Embryonic facial prominence (tissue), 1 donor: ENCODE results near the gene TTLL13.
"Not testable (repeated sequence)": the region's sequence is repeated elsewhere in the genome, so short reads cannot be mapped to it uniquely, and the experiment has no call there.

Experiments used
- DNase-seq: peaks from one replicate; pipeline ENCODE4 v3.0.0-alpha.2; 2016; ENCODE audit errors: extremely low spot score

The TTLL13 gene

DNA sequence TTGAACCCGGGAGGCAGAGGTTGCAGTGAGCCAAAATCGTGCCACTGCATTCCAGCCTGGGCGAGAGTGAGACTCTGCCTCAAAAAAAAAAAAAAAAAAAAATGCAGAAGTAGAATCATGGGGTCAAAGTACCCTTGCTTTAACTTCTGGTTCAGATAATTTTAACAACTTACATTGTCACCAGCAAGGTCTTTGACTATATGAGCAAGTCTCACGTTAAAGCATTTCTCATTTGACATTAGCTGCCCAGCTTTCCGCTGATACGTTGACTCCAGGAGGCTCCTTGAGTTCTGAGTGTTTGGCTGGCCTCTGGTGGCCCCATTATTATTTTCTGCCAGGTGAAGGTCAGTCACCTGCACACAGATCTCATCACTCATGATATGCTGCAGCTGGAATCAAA is 32.3 kb downstream of the TTLL13 start:
- DNase-seq, result not testable (repeated sequence)

DNA sequence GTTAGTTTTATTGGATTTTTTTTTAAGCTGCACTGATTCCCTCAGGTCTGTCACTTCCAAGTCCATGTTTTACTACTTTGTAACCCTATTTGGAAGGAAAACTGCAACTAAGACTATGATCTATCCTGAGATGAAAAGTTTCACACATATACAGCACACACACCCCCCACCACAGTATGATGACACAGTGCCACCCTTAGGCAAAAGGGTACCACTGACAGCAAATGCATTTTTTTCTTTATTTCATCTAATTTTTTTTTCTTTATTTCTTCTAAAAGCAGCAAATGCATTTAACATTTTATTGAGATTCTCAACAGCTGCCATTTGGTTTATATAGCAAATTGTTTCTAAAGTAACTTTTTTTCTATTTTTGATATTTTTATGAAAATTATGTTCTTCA is 37.3 kb downstream of the TTLL13 start:
- no peak for DNase-seq

DNA sequence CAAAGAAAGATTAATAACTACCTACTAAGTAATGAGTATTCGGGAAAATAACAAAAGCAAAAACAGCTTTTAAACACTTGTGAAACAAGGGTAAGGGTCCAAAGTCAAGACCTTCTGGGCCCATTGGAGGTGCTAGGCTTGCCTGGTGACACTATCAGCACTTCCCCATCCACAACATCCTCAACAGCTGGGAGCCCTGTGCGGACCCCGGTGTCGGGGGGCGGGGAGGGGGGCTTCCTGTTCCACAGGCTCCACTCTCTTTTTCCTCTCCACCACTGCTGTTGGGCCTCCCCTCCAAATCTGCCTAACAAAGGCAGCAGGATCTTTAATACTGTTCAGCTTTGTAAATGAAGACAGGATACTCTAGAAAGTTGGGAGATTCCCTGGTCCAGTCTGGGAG is 37.7 kb downstream of the TTLL13 start:
- no peak for DNase-seq

DNA sequence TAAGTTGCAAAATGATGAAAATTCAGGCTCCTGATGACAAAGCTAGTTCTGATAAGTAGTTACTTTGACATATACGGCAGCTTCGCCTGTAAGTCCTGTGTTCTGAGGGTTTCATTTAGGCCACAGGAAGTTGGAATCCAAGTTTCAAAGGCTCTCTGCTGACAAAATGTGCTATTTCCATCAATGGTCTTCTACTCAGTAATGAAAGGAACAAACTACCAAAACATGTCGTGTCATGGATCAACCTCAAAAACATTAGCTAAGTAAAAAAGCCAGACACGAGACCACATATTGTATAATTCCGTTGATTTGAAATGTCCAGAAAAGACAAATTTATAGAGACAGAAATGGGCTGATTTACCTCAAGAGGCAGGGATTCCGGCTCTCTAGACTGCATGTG is 38.6 kb downstream of the TTLL13 start:
- DNase-seq, result no peak

DNA sequence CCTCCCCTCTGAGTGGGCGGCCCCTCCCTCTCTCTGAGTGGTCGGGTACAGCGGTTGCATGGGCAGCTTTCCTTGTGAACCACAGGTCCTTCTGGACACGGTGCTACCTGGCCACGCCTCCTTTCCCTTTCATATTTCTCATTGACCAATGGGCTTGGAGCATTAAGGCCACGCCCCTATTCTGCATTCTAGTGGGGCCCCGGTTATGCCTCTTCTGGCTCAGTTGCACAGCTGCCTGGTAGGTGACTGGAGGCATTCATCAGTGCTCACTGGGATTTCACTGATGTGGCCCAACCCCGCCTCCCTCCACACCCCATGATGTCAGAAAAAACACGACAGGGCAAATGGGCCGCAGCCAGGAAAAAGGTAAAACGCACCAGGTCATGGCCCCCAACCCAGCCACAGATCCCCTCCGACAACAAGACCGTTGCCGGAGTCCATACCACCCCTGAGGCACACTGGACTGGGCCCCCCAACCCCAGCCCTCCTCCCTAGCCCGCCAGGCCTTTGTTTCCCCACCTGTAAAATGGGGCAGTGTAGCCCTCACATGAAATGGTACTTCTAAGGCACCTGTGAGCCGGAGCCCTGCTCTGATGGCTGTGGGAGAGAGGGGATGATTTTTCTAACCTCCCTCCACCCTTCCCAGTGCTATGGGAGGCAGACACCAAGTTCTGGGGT is 42.5 kb downstream of the TTLL13 start:
- no peak for DNase-seq

DNA sequence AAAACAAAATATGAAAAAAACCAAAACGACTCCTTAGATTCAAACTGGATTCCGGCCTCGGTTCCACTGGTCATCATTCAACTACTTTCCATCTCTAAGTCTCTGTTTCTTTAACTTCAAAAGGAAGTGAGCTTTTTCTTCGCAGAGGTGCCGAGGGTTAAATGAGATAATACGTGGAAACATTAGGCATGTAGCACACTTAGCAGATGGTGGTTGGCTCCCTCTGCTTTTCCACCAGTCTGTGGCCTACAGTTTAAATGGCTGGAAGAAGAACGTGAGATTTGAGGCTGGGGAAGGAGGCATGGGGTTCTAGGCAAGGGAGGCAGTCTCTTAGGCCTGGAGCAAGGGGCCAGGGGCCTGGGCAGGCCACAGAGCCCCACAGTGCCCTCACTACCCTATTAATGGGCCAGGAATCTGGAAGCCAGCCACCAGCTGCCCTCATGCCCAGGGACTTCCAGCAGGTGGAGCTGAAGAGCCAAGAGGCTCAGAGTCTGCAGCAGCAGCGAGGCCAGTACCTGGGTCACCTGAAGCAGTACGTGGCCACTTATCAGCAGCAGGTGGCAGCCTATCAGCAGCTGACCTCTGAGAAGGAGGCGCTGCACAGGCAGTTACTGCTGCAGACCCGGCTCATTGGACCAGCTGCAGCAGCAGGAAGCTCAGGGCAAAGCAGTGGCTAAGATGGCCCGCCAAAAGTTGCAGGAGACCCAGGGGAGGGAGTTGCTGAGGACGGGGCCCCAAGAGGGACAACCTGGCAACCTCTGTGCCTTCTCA is 43.9 kb downstream of the TTLL13 start:
- DNase-seq, result not testable (repeated sequence)

DNA sequence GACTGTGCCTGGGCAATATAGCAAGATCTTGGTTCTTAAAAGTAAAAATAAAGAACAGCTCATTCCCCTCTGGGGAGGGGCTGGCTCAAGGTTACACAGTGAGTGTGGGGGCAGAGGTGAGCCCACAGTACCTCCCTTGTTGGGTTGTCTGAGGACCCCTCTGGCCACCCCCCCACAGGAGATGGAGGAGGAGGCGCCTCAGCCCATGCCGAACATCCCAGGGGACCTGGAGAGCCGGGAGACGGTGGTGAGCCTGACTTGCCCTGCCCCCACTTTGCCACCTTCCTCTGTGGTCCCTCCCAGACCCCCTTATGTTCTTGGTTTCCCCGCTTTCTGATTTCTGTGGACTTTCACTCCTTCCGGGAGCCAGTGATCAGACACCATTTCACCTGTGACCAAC is 44.8 kb downstream of the TTLL13 start:
- DNase-seq, result no peak

DNA sequence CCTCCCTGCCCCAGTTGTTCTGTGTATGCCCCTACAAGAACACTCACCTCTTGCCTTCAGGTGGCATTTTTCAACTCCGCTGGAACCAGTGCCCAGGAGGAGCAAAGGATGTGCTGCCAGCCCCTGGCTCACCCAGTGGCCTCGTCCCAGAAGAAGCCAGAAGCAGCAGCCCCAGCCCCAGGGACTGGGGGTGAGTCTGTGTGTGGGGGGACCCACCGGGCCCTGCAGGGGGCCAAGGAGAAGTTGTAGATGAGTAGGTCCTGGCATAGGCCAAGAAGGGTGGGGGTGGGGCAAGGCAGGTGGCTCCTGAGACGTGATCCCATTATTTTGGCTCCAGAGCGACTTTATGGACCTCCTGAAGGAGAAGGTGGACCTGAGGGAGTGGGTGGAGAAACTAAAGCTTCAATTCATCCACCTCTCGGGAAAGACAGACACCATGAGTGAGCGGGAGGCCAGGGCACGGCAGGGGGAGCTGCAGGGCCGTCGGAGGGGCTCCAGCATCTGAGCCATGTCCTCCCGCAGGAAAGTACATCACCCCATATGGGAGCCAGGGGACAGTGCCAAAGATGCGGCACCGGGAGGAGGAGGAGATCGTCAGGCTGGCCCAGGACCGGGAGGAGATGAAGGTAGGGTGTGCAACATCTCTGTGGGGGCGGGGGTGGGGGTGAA is 45.4 kb downstream of the TTLL13 start:
- no peak for DNase-seq

DNA sequence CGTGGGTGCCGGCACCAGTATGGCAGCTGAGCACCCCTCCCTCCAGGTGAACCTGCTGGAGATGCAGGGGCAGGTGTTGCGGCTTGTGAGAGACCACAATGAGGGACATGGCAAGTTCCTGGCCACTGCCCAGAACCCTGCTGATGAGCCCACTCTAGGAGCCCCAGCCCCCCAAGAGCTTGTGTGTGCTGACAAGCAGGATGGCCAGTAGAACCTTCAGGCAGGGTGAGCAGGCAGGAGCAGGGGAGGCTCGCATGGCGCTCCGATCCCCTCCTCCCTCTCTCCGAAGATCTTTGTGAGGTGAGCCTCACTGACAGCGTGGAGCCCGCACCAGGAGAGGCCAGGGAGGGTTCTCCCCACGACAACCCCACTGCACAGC is 45.9 kb downstream of the TTLL13 start:
- DNase-seq, result no peak

DNA sequence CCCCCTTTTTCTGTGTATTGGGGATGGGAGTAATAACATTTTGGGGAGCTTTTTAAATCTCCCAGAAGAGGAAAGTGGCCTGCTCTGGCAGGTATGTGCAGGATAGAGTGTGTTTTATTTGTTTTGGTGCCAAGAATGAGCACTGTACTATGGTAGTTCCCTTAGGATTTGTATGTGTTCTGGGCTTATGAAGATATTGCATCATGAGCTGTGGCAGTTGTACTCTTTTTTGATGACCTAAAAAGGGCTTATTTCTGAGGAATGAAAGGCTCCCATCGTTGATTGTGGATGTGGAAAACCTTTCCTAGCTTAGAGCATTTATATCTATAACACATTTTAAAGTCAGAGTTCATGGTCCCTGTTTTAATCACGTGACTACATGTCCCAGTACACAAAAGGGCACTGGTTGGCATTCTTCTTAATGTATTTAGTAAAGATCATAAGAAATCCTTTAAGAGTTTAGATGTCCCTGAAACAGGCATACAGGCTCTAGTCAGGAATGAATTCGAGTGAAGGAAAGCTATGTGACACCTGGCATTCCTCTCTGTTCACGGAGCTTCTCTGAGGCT is 47.0 kb downstream of the TTLL13 start:
- DNase-seq, result not testable (repeated sequence)

DNA sequence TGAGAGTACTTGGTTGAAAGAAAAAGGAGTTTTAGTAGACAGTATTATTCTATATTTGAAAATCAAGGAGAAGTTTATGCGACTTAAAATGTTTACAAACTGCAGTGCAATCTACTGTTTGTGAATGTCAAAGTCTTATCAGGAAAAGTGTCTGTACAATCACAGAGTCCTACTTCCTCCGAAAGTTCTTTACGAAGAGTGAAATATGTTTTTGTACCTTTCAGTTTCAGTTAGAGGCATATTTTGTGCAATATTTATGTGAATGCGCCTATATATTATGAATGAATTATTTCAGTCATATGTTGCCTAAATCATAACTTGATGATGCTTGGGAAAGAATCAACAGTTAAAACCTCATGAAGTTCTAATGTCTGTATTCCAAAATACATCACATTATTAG is 47.7 kb downstream of the TTLL13 start:
- DNase-seq, result no peak

DNA sequence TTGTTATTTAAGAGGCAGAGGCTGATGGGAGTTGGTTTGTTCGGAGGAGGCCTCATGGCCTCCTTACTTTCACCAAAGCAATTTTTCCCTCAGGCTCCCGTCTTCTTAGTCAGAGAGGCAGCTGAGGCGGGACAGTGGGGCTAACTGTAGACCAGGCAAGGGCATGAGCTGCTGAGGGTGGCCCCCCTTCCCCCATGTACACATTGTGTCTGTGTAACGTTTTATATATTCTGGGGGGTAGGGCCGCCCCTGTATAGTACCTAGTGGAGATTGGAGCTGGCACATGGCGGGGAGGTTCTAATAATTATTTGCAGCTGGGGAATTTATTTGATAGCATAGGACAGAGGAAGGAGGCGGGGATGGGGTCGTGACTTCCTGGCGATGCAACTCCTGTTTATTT is 51.2 kb downstream of the TTLL13 start:
- no peak for DNase-seq

DNA sequence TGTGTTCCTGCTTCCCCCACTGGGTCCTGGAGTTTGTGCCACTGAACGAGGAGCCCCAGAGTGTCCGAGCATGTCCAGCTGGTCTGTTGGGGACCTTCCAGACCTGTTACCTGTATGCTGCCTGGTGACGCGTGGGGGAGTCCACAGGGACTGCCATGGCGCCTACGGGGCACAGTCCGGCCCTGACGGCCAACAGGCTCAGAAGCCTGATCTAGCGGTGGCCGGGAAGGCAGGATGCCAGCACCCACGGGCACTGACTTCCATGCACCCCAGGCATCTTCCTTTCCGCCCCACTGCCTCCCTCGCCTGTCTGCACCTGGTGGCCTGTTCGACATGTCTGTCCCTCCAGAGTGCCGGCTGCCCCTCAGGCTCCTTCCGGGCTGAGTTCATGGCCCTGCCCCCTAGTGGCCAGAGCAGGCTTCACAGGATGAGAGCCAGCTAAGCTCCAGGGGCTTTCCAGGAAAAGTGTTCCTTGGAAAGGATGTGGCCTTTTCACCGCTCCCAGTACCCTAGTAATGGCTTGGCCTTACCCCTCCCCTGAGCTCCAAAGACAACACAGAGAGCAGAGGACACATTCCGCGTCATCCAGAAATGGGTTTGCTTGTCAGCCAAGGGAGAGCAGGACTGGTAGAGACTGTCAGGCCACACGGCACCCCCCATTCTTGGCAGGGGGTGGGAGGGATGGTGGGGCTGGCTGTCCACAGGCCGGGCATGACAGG is 51.8 kb downstream of the TTLL13 start:
- no peak for DNase-seq

DNA sequence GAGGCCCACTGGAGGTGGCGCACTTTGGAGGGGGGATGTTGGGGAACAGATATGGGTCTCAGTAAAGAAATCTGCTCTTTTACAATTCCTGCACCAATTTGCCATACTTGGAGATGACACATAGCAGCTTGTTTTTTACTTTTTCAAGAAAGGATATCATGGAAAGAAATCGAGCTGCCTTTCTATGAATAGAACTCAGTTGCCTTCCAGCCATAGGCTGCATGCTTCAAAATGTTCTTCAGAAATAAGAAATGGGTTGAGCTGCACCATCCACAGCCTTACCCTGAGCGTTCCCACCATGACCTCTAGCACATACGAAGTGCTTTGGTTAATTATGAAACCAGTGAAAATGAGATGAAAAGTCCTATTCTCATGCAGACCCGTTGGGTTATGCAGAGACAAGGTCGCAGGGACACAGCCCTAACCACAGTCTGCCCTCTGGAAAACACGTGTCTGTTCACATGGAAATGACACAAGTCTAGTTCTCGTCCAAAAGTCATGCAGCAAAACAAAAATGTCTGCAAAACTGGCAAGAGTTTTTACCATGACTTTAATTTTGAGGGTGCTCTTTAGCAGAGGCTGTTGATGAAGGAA is 52.4 kb downstream of the TTLL13 start:
- DNase-seq, result no peak

DNA sequence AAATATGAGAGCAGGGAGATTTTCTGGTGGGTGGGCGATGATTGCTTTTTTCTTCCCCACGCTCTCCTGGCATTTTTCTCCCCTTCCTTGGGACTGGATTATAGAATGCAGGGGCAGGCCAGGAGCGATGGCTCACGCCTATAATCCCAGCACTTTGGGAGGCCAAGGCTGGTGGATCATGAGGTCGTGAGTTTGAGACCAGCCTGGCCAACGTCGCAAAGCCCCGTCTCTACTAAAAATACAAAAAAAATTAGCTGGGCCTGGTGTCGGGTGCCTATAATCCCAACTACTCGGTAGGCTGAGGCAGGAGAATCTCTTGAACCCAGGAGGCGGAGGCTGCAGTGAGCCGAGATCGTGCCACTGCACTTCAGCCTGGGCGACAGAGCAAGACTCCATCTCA is 56.0 kb downstream of the TTLL13 start:
- not testable (repeated sequence) for DNase-seq

DNA sequence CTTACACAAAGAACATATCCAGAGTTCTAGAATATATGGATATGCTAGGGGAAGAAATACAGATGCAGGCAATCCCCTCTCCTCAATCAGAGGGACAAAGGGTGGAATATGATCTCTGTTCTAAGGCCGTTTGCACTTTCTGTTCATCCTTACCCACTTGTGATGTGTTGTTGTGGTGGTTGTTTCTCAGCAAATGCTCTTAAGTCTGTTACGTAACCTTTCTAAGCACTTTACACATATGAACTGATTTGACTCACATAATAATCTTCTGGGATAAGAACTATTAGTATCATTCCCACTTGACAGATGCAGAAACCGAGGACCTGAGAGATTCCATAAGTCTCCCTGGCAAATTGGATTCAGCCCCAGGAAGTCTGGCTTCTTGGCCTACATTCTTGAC is 56.6 kb downstream of the TTLL13 start:
- no peak for DNase-seq

DNA sequence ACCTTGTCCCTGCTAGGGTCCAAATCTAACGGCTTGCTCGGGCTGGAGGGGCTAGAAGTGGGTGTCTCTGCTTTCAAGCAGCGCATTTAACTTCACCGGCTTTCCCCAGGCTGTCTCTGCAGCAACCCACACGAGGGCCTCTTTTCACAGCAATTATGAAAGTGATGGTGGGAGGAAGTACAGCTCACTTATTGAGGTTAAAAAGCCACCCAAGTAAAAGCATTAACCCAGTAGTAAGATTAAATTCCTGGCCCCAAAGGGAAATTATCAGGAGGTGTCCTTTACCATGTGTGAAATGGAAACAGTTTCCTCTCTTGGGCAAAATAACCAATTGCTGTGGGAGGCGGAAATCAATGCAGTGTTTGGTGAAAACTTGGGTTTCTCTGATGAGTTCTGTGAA is 57.2 kb downstream of the TTLL13 start:
- DNase-seq, result no peak

DNA sequence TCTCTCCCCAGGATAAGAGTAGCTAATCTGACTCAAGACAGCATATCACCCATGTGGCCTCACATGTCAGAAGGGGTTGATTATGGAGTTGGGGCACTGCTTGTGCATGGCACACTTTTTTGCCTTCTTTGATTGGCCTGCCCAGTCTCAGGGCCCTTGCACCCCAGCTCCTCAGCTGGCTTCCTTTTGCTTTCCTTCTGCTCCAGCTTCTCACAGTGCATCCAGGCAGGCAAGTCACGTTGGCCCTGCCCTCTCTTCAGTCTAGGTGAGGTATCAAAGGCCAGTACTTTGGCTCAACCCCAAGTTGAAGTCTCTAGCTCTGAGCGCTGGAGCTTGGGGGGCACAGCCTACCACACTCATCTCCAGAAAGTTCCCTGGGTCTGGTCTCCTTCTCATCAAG is 58.3 kb downstream of the TTLL13 start:
- no peak for DNase-seq

DNA sequence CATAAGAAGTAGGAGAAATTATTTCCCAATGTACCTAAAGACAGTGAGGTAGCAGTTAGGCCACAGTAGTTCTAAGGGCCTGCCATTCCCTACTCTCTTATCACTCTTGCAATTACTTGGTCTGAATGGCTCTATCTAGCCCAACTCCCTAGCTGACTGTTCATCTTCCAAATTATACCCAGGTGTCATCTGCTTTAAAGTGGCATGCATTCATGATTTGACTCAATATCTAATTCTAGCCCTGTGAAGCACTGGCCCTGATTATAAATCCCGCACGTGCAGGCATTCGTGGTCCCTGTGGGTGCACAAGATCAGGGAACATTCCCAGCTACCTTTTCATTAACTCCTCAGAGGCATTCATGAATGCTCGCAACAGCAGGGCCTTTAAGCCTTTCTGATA is 59.7 kb downstream of the TTLL13 start:
- DNase-seq, result no peak
